Prostate gland (tissue), 2 donors: ENCODE results near the gene AOPEP.

Experiments
- POLR2A ChIP-seq: fragments of 450-650 bp; IDR thresholded peaks from one replicate; pipeline ENCODE4 v1.6.1; 2016; ENCODE audit warnings: antibody characterized with exemption, mild to moderate bottlenecking
- TF ChIP-seq, protein P1 (sequence below), 4 experiments: fragments of 200-600 bp in 2 of 4; fragments of 450-650 bp in 2 of 4; sonication (generic) in 2 of 4; IDR thresholded peaks; 1 replicate in 3 of 4; 2 replicates in 1 of 4; pipeline ENCODE4 v1.5.1; 2016 to 2019; ENCODE audit warnings: antibody characterized with exemption in 4 of 4, mild to moderate bottlenecking in 2 of 4, moderate library complexity in 2 of 4

DNA sequence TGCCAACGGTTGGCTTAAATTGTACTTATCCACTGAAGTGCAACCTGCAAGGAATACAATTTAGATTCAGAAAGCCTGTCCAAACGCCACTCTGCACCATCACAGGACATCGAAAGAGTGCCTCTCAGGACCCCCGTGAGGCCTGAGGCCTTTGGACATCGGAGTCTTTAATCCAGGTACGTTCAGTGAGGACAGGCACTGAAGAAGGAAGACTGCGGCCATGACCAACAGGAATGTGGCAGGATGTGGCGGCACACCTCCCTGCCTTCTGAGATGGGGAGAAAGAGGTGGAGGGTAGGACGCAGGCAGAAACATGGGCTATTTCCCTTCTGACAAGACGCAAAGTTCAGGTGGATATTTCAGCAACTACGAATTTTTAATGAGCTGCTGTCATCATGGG lies 385.2 kb downstream of the AOPEP start:
- TF ChIP-seq POLR2A: no peak
- TF ChIP-seq, protein P1, sequence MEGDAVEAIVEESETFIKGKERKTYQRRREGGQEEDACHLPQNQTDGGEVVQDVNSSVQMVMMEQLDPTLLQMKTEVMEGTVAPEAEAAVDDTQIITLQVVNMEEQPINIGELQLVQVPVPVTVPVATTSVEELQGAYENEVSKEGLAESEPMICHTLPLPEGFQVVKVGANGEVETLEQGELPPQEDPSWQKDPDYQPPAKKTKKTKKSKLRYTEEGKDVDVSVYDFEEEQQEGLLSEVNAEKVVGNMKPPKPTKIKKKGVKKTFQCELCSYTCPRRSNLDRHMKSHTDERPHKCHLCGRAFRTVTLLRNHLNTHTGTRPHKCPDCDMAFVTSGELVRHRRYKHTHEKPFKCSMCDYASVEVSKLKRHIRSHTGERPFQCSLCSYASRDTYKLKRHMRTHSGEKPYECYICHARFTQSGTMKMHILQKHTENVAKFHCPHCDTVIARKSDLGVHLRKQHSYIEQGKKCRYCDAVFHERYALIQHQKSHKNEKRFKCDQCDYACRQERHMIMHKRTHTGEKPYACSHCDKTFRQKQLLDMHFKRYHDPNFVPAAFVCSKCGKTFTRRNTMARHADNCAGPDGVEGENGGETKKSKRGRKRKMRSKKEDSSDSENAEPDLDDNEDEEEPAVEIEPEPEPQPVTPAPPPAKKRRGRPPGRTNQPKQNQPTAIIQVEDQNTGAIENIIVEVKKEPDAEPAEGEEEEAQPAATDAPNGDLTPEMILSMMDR (IDR thresholded peaks at IDR 0.05): no peak
